GM19372 (cell line): ENCODE measurements around the gene ECHDC3.
"Not testable (repeated sequence)": the region's sequence is repeated elsewhere in the genome, so short reads cannot be mapped to it uniquely, and the experiment has no call there.

Experiments used
- ATAC-seq: cut with Tn5 transposase; IDR thresholded peaks from one replicate; pipeline ENCODE4 v1.9.1; 2021; ENCODE audit warnings: mild to moderate bottlenecking, low read depth, moderate library complexity; ENCODE audit not compliant: unreplicated experiment

Gene ECHDC3

DNA sequence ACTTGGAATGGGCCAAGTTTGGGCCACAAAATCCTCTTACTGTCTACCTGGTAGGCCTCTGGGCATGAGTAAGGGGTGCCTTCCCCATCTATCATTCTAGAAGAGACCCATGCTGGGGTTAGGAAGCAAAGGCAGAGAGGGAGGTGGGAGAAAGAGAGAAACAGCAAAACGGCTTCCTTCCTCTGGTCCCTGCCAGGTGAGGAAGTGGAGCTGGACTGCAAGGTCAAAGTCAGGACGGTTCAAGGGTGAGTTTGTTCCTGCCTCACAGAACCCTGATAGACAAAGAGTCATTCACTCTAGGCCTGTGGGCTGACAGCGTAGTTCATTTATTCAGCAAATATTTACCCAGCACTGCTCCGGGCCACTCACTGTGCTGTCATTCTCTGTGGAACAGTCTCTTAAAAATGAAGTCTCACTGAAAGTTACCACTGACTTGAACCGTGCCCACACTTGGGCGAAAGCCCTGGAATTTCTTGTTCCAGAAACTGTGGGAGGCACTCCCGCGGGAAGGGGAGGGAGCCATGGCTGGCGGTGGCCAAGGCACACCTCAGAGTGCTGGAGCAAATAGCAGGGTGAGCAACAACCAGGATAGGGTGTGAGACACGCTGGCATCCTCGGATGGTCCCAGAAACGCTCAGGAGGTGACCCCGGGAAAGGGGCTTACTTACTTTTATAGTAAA, 26.2 kb upstream of the ECHDC3 start:
- no peak for ATAC-seq

DNA sequence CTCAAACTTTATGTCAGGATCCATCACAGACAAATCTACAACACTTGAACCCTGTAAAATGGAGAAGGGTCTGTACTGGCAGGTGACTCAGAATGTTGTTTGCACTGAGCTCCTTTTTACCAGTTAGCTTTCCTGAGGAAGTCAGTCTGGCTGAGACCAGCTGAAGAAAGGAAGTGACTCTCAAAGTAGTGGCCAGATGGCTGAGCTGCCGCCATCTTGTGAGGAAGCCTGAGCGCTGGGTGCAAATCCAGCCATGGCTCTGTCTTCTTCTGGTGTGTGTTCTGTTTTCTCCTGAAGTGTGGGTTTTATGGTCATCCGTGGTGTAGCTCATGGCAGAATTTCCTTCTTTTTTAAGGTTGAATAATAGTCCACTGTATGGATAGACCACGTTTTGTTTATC, 25.5 kb upstream of the ECHDC3 start:
- ATAC-seq: no peak

DNA sequence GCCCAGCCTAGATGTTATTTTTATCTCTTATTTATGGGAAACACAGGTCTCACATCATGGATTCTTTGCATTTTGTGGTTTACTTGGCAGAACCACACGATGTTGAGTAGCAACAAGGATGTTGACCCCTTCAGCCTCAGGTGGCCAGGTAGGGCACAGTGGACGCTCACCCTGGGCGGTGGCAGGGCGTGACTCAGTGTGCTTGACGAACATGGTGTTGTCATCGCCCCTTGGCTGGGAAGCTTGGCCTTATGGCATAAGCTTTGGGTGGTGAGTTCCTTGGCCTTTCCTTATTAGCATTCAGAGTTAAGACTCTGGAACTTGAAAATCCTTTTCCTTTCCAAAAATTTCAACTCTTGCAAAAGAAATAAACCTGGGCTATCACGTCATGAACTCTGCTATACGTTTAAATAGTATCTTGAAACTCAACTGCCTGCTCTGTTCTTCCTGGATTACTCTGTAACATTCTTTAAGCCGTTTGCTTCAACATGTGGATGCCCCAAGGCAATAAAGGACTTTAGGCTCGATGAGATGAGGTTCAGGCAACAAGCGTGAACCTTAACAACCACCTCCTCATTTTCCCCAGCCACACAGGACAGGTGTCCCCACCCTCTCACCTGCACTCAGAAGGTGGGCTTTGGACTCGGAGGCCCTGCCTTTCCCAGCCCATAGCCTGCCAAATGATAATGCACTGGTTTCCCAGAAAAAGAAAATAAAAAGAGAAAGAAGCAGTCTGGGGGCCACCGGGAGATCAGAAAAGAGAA, 22.5 kb upstream of the ECHDC3 start:
- no peak for ATAC-seq

DNA sequence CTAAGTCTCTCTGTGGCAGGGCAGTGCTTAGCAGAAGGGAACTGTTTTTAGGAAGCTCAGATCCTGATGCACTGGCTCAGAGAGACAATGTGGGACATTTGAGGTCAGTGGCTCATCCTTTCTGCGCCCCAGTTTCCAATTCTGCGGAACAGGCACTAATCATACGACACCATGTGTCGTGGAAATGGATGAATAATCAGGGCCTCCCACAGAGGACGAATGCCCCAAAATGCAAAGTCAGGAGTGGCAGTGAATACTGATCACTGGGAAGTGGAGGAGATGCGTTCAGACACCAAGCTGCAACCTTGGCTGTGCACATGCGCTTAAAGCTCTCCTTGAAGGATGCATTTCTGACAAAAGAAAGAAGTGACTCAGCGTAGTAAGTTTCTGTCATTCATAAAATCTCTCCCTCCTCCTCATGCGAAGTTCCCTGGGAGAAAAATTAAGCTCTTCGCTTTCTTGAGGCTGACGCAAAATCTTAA, 21.9 kb upstream of the ECHDC3 start:
- ATAC-seq: no peak

DNA sequence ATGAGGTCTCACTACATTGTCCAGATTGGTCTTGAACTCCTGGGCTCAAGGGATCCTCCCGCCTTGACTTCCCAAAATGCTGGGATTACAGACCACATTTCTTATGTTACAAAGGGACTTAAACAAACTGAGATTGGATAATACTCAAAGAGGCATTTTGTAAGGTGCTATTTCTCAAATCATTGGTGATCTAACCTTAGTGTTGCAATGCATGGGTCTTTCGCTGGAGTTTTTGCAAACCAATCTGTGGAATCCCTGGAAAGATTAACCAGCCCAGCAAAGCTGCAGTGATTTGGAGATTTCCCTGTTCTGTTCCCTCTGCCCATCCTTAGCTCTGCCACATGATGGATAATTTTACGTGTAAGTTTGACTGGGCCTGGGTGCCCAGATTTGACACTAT, 20.4 kb upstream of the ECHDC3 start:
- no peak for ATAC-seq

DNA sequence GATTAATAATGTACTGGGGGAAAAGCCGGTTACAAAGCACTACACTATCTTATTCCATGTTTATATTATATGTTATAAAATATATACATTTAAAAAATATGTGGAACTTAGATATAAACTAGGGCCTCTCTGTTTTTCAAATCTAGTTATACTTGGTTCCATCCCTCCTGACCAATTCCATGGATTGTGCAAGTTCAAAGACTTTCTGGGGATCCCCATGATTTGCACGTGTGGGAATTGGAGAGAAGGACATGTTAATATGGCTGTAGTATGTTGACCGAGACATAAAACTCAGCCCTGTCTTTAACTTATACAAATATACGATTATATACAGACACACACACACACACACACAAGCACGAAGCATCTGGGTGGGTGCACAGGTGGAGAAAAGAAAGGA, 18.8 kb upstream of the ECHDC3 start:
- no peak for ATAC-seq

DNA sequence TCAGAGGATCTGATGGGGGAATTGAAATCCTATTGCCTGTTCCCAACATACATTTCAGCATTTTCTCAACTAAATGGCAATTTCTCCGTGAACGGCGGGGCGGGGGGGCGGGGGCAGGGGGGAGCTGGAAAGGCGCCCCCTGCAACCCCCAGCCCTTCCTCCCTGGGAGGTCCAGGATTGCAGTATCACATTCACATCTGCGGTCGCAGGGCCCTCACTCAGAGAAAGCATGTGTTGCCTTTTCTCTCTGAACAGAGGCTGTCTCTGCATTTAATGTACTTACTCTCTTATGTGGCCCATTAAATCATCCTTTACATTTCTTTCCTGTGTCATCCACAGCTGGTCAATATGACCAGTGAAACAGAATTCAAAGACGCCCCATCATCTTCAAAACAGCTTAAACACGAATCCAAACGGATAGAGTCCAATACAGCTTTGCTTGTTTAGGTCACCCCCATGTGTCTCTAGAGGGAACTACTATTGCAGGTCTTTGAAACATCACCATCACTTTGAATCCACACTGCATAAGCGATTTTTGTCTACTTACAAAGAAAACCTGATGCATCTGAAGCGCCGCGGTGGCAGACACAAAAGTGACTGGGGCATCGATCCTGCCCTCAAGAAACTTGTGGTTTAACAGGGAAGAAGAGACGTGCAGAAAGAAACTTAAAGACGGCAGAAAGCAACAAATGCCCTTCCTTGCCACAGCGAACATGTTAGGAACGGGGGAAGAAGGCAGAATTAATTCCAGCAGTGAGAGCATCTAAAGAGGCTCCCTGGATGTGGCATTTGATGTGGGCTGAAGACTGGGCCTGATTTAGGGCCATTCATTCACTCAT, 17.0 kb upstream of the ECHDC3 start:
- ATAC-seq: peak; percentile 80

DNA sequence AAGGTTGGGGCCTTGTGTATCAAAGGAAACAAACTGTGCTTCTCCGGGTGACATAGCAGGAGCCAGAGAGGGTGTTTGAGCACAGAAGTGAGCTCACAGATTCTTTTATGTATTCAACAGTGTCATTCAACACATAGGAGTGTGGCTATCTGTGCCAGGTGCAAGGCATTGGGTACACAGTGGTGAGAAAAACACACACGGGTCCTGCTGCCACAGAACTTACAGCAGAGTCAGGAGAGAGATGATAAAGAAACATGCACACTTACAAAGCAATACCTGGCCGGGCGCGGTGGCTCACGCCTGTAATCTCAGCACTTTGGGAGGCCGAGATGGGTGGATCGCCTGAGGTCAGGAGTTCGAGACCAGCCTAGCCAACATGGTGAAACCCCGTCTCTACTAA, 16.3 kb upstream of the ECHDC3 start:
- ATAC-seq: no peak

DNA sequence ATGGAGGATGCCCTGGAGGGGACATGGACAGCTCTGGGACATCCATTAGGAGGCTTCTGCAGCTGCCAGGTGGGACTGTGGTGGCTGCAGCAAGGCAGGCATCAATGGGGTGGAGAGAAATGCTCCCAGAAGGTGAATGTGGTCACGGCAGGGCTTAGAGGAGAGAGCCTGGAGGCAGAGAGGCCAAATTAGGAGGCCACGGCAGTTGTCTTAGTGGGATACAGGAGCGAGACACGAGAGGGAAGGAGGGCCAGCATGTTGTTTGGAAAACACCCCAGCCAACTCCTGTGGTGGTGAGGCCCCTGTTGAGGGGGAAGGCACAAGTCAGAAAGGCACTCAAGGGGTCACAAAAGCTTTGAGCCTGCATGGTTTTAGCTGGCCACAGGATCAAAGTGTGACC, 14.6 kb upstream of the ECHDC3 start:
- ATAC-seq: no peak

DNA sequence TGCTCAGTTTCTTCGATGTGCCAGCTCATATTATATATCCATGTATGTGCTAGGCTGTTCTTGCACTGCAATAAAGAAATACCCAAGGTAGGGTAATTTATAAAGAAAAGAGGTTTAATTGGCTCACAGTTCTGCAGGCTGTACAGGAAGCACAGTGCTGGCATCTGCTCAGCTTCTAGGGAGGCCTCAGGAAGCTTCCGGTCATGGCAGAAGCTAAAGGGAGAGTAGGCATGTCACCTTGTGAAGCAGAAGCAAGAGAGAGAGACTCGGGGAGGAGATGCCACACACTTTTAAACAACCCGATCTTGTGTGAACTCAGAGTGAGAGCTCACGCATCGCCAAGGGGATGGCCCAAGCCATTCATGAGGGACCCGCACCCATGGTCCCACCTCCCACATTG, 13.8 kb upstream of the ECHDC3 start:
- ATAC-seq: no peak

DNA sequence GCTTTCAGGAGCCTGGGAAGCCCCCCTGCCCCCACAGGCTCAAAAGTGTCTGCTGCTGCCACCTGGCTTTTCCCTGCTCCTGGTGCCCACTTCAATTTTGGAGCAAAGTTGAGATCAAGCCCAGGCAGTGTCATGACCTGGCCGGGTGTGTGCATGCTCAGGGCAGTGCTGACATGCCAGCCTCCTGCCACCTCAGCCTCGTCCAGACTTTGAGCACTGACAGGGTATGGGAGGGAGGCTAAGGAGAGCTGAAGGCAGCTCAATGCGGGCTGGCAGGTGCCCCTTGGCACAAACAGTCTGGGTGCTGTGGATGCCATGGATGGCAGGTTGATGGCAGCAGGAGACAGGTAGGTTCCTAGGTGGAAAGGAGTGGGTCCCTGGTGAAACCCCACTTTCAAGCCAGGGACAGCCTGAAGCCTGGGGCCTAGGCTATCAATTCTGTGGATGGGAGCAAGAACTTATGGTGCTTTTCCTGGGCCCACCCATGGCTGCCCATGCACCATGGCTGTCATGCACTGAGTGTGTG, 12.3 kb upstream of the ECHDC3 start:
- ATAC-seq: no peak

DNA sequence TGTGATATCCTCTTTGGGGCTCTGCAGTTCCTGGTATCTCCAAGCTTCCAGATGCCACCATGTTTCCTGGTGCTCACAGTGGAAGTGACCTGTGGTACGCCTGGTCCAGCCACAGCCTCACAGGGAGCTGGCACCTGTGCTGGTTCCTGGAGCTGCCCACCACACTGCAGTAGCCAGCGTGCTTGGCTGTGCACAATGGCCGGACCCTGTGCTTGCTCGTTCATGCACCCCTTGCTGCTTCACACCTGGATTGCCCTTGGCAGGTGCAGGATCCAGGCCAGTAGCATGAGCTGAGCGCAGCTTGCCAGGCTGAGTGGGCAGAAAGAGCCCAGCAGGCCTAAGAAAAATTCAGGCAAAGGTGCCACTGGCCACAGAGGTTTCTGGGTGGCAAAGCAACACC, 11.4 kb upstream of the ECHDC3 start:
- ATAC-seq: no peak

DNA sequence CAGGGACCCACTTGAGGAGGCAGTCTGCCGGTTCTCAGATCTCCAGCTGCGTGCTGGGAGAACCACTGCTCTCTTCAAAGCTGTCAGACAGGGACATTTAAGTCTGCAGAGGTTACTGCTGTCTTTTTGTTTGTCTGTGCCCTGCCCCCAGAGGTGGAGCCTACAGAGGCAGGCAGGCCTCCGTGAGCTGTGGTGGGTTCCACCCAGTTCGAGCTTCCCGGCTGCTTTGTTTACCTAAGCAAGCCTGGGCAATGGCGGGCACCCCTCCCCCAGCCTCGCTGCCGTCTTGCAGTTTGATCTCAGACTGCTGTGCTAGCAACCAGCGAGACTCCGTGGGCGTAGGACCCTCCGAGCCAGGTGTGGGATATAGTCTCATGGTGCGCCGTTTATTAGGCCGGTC, 5.4 kb upstream of the ECHDC3 start:
- ATAC-seq: not testable (repeated sequence)

DNA sequence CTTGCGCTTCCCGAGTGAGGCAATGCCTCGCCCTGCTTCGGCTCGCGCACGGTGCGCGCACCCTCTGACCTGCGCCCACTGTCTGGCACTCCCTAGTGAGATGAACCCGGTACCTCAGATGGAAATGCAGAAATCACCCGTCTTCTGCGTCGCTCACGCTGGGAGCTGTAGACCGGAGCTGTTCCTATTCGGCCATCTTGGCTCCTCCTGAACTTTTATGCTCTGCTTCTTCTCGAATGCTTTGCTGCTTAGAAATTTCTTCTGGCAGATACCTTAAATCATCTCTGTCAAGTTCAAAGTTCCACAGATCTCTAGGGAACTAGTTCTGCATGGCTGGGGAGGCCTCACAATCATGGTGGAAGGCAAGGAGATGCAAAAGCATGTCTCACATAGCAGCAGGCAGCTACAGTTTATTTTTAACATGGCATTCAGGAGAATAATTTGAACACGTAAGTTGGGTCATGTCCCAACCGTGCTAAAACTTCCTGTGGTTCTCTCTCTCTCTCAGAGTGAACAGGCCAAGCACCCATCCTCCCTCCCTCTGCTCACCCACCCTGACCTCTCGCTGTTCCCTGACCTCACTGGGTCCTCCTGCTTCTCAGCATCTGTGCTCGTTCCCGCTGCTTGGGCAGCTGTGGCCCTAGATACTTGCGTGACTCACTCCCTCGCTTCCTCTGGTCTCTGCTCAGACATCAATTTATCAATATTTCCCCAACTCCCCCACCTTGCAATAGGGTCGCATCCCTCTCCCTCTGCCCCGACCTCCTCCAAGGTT, 4.7 kb upstream of the ECHDC3 start:
- not testable (repeated sequence) for ATAC-seq

DNA sequence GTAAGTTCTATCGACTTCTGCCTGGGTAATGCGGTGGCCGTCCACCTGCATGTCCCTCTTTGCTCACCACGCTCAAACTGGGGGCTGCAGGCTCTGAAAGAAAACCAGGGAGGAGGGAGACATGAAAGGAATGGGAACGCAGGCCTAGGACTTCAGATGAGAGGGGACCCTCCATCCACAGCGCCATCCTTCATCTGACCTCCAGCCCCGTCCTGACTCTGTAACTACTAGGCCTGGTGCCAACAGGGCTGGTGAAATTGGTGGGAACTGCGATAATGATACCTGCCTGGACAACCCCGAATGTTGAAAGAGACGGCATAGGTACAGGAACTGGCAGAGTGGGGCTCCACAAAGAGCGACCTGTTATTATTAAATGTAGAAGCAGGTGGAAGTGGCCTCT, 1.3 kb upstream of the ECHDC3 start:
- no peak for ATAC-seq

DNA sequence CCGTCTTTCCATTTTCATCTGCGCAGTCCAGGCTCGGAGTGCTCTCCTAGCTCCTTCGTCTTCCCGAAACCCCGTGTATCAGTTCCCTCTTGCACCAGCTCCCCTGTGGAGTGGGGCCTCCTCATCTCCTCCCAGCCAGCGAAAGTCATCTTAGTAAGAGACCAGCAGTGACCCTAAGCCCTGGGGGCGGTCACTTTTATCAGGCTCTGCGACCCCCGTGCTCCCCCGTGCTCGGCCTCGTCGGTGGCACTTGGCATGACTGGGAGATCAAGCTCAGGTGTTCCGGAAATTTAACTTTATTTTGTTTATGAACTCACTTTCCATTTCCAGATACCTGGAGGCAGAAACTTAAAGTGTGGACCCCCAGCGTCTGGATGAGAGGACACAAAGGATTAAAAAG, 574 bp upstream of the ECHDC3 start:
- ATAC-seq: no peak

DNA sequence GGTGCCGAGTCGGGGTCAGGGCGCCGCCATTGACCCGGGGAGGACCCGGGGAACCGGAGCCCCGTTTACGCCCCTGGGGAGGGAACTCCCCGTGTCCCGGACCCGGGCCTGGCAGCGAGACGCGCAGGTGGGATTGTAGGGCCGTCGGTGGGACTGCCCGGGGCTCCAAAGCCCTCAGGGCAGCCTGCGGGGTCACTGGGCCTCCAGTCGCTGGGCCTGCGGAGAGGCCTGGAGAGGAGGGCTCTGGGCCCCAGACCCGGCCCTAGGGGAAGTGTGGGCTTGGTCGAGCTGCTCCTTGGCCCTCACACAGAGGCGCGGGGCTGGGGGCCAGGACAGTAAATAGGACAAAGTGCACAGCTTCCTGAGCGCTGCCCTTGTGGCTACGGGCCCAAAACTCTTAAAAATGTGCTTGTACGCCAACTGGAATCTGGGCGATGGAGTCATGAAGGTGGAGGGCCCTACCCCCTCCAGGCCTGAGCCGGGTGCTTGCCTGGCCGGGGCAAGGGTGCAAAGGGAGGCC, 657 bp downstream of the ECHDC3 start:
- no peak for ATAC-seq

DNA sequence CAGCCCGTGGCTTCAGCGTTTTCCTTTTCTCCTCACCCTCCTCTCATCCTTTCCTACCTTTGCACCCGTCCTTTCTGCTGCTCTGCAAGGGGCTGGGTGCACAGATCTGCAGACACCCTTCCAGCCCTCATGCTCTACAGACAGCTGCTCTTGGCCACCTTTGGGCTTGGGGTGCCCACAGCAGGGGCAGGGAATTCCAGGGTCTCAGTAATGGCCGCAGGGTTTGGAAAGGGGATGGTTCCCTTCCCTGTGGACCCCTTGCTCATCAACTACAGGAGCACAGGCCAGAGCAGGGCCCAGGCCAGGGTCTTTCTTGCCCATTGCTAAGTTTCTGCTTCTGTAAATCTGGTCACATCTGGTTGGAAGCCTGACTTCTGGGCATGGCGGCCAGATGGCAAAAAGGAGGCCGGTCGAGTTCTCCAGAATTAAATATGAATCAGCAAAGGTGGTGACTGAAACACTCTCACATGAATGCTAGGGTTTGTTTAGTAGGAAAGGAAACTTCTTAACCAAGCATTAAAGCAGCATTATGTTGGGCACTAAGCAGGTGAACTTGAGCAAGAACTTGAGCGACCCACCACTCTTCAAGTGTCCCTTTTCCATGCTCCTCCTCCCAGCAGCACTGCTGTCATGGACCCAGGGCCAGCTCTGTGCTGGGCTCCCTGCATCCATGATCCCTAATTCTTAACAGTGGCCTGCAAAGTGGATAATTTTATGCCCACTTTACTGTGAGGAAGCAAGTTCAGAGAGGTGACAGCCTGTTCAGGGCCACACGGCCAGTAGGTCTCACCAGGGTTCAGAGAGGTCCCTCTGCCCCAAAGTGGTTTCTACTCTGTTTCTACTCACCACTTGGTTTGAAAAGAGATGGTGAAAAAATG, 1.5 kb downstream of the ECHDC3 start:
- no peak for ATAC-seq

DNA sequence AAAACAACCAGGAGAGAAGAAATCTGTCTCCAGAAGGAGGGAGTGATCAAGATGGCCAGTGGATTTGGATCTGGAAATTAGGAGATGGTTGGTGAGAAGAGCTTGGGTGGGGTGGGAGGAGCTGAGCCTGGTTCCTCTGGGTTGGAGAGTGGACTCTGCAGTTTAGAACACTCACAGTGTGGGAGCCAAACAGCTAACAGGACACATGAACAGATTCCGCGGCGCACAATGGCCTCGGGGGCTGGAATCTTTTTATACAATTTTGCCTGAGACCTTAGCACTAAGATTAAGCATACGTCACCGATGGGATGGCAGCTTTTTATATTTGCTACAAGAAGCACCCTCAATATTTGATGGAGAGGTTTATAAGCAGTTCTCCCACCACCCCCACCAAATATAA, 2.9 kb downstream of the ECHDC3 start:
- ATAC-seq: no peak
